CD4-positive, alpha-beta T cell (primary cell): Measurements from ENCODE around the gene COQ6. TPM values are rescaled to one million over a fixed set of nuclear protein-coding genes. Genes with fewer than 3 reads are reported as not detected.

Source experiments
- ATAC-seq: fragments of 200-7000 bp; cut with Tn5 transposase; one replicate; pipeline ENCODE4 v1.10.0; 2022; ENCODE audit warnings: mild to moderate bottlenecking; ENCODE audit not compliant: poor library complexity
- CTCF ChIA-PET: fragments of 350-600 bp; sonication (Branson Sonifier 250); formaldehyde crosslinking; loops from one replicate; lab custom pipeline; 2021; ENCODE audit warnings: antibody characterized with exemption, inconsistent platforms; lab: Charles Lee
- POLR2A ChIA-PET: fragments of 350-600 bp; sonication (Branson Sonifier 250); formaldehyde crosslinking; loops from one replicate; lab custom pipeline; 2021; ENCODE audit warnings: antibody characterized with exemption, inconsistent platforms; lab: Charles Lee
- DNase-seq, 14 experiments: peaks; one replicate each; pipeline ENCODE4 v3.0.0-alpha.2; 2013 to 2020; ENCODE audit warnings: mixed read lengths in 2 of 14
- H3K27ac ChIP-seq, 2 donors: one replicate each; pipeline versions ENCODE4 v1.5.1 to v1.7.0; 2013; ENCODE audit warnings: low read length in 2 of 2, low read depth in 1 of 2, mild to moderate bottlenecking in 1 of 2
- H3K27me3 ChIP-seq, 2 experiments: 1 replicate in 1 of 2; 2 replicates in 1 of 2; pipeline versions ENCODE4 v1.6.1 to v1.7.0; 2013; ENCODE audit warnings: low read length in 2 of 2, control low read depth in 1 of 2, mild to moderate bottlenecking in 1 of 2, moderate library complexity in 1 of 2; ENCODE audit not compliant: insufficient read depth in 2 of 2, control insufficient read depth in 1 of 2
- H3K36me3 ChIP-seq: one replicate; pipeline ENCODE4 v1.6.1; 2013; ENCODE audit warnings: low read length, control low read depth; ENCODE audit not compliant: insufficient read depth
- H3K4me1 ChIP-seq: one replicate; pipeline ENCODE4 v1.6.1; 2013; ENCODE audit warnings: low read length, control low read depth; ENCODE audit not compliant: insufficient read depth
- H3K4me3 ChIP-seq: one replicate; pipeline ENCODE4 v1.5.1; 2013; ENCODE audit warnings: mild to moderate bottlenecking, low read length, moderate library complexity
- H3K9me3 ChIP-seq, 2 experiments: 1 replicate in 1 of 2; 2 replicates in 1 of 2; pipeline versions ENCODE4 v1.6.1 to v1.7.0; 2013; ENCODE audit warnings: low read length in 2 of 2, mild to moderate bottlenecking in 2 of 2, control low read depth in 1 of 2, moderate library complexity in 1 of 2; ENCODE audit not compliant: control insufficient read depth in 1 of 2, insufficient read depth in 1 of 2
- H3K27ac Mint-ChIP-seq: one replicate; pipeline ENCODE4 v1.8.0; 2020; ENCODE audit warnings: mixed read lengths
- H3K27me3 Mint-ChIP-seq: one replicate; pipeline ENCODE4 v1.8.0; 2021; ENCODE audit warnings: mixed read lengths
- H3K36me3 Mint-ChIP-seq: one replicate; pipeline ENCODE4 v1.8.0; 2021; ENCODE audit warnings: low read depth, mixed read lengths
- H3K4me1 Mint-ChIP-seq: one replicate; pipeline ENCODE4 v1.8.0; 2021; ENCODE audit warnings: low read depth, mixed read lengths
- H3K4me3 Mint-ChIP-seq: one replicate; pipeline ENCODE4 v1.8.0; 2020; ENCODE audit warnings: mild to moderate bottlenecking, mixed read lengths
- H3K9me3 Mint-ChIP-seq: one replicate; pipeline ENCODE4 v1.8.0; 2020; ENCODE audit warnings: mixed read lengths
- CTCF ChIP-seq: fragments of 200-600 bp; IDR thresholded peaks from one replicate; pipeline ENCODE4 v1.8.0; 2022; ENCODE audit warnings: antibody characterized with exemption, mild to moderate bottlenecking
- intact Hi-C, 2 experiments: fragments of 100-400 bp; cut with DNase I in 1 of 2; cut with micrococcal nuclease in 1 of 2; formaldehyde crosslinking; loops; one replicate each; pipeline versions ENCODE4 v1.15.1 to v1.9.0; 2023 to 2025; cut with DNase I, micrococcal nuclease
- polyA plus RNA-seq, 2 donors: library from polyadenylated mRNA; unstranded; fragments of 120-200 nt; gene quantifications; one replicate each; pipeline ENCODE4 v1.2.1, GENCODE V29; 2013
- total RNA-seq, 174 experiments: library from RNA in 2 of 174; stranded (reverse) in 2 of 174; gene quantifications; one replicate each; pipeline ENCODE4 v1.2.3 and lab custom pipeline; 2021 to 2026

Gene COQ6
- total RNA-seq (10 to 100 TPM; 37.1 to 38.9 TPM), total RNA-seq (lab: John Stamatoyannopoulos, UW) (3.3 to 50.4 (median 31.7) reads per million in 172 experiments)
- 24.2 TPM for polyA plus RNA-seq (2013, experiment 1 of 2)
- 27.4 TPM for polyA plus RNA-seq (2013, experiment 2 of 2)

DNA sequence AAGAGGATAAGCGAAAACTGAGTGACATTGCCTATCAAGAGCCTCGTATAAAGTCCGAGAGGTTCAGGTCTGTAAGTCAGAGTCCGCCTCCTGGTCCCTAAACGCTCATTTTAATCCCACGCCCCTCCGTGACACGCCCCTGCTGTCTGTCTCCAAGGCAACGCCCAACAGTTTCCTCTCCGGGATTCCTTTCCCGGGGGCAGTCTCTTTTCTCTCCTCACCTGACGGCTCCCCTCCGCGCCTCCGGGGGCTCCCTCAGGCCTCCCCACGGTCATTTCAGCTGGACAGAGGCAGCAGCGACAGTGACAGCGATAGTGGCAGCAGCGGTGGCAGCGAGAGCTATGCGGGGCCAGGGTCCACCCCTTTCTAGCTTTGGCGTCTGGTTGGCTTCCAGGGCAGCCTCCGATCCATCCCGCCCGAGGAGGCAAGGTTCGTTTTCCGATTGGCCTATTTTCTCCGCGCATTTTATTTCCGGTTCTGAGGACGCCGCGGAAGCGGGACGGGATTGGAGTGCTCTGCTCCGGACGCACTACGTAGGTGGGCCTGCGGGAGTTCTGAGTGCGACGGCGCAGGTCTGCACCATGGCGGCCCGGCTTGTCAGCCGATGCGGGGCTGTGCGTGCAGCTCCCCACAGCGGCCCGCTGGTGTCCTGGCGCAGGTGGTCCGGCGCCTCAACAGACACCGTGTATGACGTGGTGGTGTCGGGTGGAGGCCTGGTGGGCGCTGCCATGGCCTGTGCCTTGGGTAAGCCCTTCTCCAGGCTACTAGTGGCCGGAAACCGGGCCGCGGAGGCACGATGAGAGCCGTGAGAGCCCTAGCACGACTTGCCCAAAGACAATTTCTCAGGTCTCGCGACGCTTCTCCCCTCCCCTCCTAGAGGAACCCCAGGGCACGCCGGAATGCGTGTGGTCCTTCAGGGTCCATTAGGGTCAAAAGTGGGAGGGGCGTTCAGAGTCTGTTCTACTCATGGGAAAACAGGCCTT, at the start of gene COQ6, which contains the start of gene FAM161B:
COQ6 (plus strand) TSS at position 551 of the 983 bp plus-strand sequence; CDS start at position 582, 31 bp downstream.
FAM161B (minus strand) TSS at position 343 of the 983 bp plus-strand sequence; CDS start at position 275, 68 bp downstream.
- peak; percentile 27 for TF ChIP-seq CTCF
- peaks cover 17% of the 10 kb centered on the region for H3K36me3 ChIP-seq
- intact Hi-C loops, result loop anchor here (1.0 to 5.0 kb wide), 6 partner anchors 68 to 458 kb away; partner anchors contain the start of genes ALDH6A1 (in 1 of the 2), LIN52 (in 1 of the 2) and RIOX1 (in 1 of the 2)
- ATAC-seq (peak; percentile 92), DNase-seq (peak; percentile 79 to 98 (median 88))
- H3K27ac Mint-ChIP-seq, result peak within 1 kb of the TSS; percentile 91
- H3K27ac ChIP-seq, result peak within 1 kb of the TSS; percentile 94 to 95
- CTCF ChIA-PET, result interaction anchor here (0.7 to 1.0 kb wide), 3 partner anchors 14 to 192 kb away, joined by 3 to 4 read pairs (median 3); partner anchors contain the start of genes BBOF1 and ENTPD5
- H3K27me3 ChIP-seq, result no peaks in the 10 kb centered on the region
- peaks cover 18% of the 10 kb centered on the region for H3K4me1 ChIP-seq
- peaks cover 39% of the 10 kb centered on the region for H3K36me3 Mint-ChIP-seq
- peaks cover 32% of the 10 kb centered on the region for H3K4me1 Mint-ChIP-seq
- H3K27me3 Mint-ChIP-seq, result no peaks in the 10 kb centered on the region
- POLR2A ChIA-PET, result interaction anchor here (0.7 to 2.8 kb wide), 22 partner anchors 8 to 892 kb away, joined by 3 to 14 read pairs (median 4); partner anchors contain the start of genes ACOT2, ACOT4, BBOF1 and DNAL1
- H3K4me3 ChIP-seq, result peak within 1 kb of the TSS; percentile 96
- no peaks in the 10 kb centered on the region for H3K9me3 Mint-ChIP-seq
- H3K4me3 Mint-ChIP-seq, result peak within 1 kb of the TSS; percentile 99
- no peaks in the 10 kb centered on the region for H3K9me3 ChIP-seq

GRCh38 chr14:73903028-73903427, 47.1 kb upstream of the COQ6 start:
- Mint-ChIP-seq H3K27me3 (no peaks in the 10 kb centered on the region), H3K27ac (no peak overlapping the region), H3K36me3 (peaks cover 90% of the 10 kb centered on the region), H3K9me3 (no peaks in the 10 kb centered on the region), H3K4me1 (no peaks in the 10 kb centered on the region), H3K4me3 (no peak overlapping the region)
- no peak for DNase-seq
- intact Hi-C loops, result no loop called here
- ATAC-seq, result no peak
- POLR2A ChIA-PET, result no interaction called here
- H3K36me3 ChIP-seq, result peaks cover 85% of the 10 kb centered on the region
- H3K27ac ChIP-seq, result no peak overlapping the region
- TF ChIP-seq CTCF, result no peak
- no peak overlapping the region for H3K4me3 ChIP-seq
- H3K9me3 ChIP-seq, result no peaks in the 10 kb centered on the region
- CTCF ChIA-PET, result no interaction called here
- H3K4me1 ChIP-seq, result no peaks in the 10 kb centered on the region
- no peaks in the 10 kb centered on the region for H3K27me3 ChIP-seq

DNA sequence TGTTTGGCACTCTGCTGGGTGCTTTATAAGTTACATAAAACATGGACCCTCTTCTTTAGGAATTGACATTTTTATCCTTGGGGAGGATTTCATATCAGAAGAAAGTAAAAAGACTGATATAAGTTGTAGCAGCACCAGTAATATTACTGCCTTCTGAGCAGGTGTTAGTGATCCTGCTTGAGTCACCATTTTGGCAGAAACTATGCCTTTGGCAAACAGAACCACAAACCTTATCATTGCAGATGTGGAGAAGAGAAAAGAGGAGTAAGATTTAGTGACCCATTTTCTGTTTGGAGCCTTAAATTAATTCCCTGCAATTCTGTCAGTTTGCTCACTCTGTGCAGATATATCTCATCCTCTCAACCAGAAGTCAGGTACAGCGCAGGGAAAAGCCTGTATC, 40.4 kb upstream of the COQ6 start:
- no peaks in the 10 kb centered on the region for H3K27me3 Mint-ChIP-seq
- H3K4me1 Mint-ChIP-seq, result peaks cover 4% of the 10 kb centered on the region
- no peak overlapping the region for H3K27ac ChIP-seq
- CTCF ChIA-PET, result no interaction called here
- H3K27ac Mint-ChIP-seq, result peak overlapping the region; percentile 32
- H3K36me3 ChIP-seq, result peaks cover 87% of the 10 kb centered on the region
- H3K4me3 Mint-ChIP-seq, result no peak overlapping the region
- POLR2A ChIA-PET, result no interaction called here
- no peaks in the 10 kb centered on the region for H3K4me1 ChIP-seq
- no peak for TF ChIP-seq CTCF
- no peak for ATAC-seq
- H3K9me3 Mint-ChIP-seq, result peaks cover 5% of the 10 kb centered on the region
- H3K4me3 ChIP-seq, result no peak overlapping the region
- H3K9me3 ChIP-seq, result peaks cover 4 to 9% of the 10 kb centered on the region in 2 experiments
- DNase-seq, result no peak
- H3K36me3 Mint-ChIP-seq, result peaks cover 95% of the 10 kb centered on the region
- intact Hi-C loops, result no loop called here
- H3K27me3 ChIP-seq, result no peaks in the 10 kb centered on the region
